GM19193 (cell line): ENCODE measurements around the gene KLHL29.

Source experiments
- POLR2A ChIP-seq: IDR thresholded peaks from 4 replicates; pipeline ENCODE4 v1.6.1; 2011; ENCODE audit not compliant: insufficient read depth, insufficient read length; ENCODE audit errors: extremely low read depth

Gene KLHL29

DNA sequence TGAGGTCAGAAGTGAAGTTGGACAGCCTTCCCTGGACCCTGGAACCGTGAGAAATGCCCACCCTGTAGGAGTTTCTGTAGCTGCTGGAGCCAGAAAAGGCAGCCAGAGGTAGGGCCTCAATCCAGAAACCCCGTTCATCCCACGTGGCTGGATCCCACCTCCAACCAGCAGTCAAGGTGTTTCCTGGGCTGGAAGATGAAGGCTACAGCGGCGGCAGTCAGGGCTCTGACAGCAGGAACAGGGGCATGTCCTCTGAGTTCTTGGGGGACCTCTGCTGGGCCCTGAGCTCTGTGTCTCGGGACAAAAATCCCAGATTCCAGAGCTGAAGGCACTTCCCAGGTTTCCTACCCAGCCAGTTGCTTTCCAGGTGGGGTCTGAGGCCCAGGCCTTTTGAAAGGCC lies 218.2 kb downstream of the KLHL29 start:
- no peak for TF ChIP-seq POLR2A

- no peak for TF ChIP-seq POLR2A
Observed at GRCh38 chr2:23603581-23603980, 218.6 kb downstream of the KLHL29 start.

DNA sequence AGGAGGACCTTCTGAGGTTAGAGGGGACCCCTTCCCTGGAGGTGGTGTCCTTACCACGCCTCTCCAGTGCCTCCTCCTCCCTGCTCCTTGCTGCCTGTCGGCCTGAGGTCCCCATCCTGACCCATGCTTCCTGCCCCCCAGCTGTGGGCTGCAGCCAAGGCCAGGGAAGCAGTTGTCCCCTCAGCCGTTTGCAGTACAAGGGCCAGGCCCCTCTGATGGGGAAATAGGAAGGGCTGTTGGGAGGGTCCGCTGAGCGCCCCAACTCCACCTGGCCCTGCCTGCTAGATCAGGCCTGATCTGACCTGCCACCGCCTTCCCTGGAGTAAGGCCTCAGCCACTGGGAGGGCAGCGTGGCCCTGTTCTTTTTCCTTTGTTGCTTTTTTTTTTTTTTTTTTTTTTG lies 219.8 kb downstream of the KLHL29 start:
- TF ChIP-seq POLR2A = no peak

DNA sequence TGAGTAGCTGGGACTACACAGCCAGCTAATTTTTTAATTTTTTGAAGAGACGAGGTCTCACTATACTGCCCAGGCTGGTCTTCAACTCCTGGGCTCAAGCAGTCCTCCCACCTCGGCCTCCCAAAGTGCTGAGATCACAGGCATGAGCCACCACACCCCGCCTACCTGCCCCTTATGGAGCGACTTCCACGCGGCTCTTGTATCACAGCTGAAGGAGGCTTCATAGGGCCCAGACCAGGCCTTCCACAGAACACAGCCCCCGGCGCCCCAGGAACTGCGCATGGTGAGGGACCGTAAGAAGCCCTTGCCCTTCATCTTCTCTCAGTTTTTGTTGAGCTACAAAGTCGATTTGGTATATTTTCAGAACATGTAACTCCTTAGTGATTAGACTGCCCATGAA lies 220.3 kb downstream of the KLHL29 start:
- no peak for TF ChIP-seq POLR2A

DNA sequence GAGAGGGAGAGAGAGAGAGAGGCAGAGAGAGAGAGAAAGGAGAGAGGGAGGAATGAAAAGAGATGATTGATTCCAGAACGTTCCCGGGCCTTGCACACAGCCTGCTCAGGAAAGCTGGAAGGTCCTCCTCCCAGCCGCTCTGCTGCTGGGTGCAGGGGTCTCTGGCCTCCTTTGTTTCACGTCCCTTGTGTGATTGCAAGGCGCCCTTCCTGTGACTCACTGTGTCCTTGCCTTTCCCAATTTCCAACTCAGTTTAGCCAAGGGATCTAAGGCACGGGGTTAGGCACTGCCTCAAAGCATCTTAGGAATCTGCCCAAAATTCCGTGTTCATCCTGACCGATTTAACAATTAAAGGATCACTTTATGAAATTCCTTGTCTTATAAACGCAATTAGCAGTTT lies 221.2 kb downstream of the KLHL29 start:
- TF ChIP-seq POLR2A = no peak

GRCh38 chr2:23606968-23607367 lies 222.0 kb downstream of the KLHL29 start:
- TF ChIP-seq POLR2A = no peak

GRCh38 chr2:23607925-23608324 lies 222.9 kb downstream of the KLHL29 start:
- no peak for TF ChIP-seq POLR2A

- no peak for TF ChIP-seq POLR2A
Observed at GRCh38 chr2:23609254-23609653, 224.3 kb downstream of the KLHL29 start.

GRCh38 chr2:23611839-23612238 lies 226.9 kb downstream of the KLHL29 start:
- TF ChIP-seq POLR2A = no peak

GRCh38 chr2:23614701-23615100 lies 229.7 kb downstream of the KLHL29 start:
- no peak for TF ChIP-seq POLR2A

DNA sequence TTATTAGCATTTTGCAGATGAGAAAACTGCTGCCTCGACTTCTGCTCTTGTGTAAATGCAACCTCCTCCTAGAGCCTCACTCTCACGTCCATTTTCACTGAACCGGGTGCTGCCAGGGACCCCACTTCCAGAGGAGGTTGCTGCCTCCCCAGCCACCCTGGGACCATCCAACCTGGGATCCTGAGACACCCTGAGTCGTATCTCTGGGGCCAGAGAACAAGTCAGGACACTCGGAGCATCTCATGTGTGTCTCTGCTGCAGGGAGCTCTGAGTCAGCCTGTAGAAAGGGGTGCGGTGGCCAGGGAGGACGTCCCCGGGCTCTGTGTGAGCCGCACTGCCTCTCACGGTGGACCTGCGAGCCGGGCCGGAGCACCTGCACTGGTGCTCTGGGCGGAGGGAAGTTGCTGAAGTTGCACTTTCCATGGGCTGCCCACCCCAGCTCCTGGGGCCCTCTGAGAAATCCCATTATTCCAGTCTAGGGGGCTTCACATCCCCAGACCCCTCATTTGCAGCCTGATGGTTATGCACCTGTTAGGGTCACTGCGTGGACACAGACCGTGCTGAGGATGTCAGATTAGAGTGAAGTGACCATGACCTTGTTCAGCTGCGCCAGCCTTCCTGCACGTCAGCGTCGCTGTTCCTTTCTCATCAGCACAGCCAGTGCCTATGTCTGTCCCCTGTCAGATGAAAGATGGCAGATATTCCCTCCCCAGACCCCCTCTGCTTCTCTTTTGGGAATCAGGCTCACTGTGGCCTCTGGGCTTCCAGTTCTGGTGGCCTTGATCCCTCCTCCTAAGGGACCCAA lies 230.4 kb downstream of the KLHL29 start:
- TF ChIP-seq POLR2A = no peak

GRCh38 chr2:23616630-23617029 lies 231.7 kb downstream of the KLHL29 start:
- TF ChIP-seq POLR2A = no peak

DNA sequence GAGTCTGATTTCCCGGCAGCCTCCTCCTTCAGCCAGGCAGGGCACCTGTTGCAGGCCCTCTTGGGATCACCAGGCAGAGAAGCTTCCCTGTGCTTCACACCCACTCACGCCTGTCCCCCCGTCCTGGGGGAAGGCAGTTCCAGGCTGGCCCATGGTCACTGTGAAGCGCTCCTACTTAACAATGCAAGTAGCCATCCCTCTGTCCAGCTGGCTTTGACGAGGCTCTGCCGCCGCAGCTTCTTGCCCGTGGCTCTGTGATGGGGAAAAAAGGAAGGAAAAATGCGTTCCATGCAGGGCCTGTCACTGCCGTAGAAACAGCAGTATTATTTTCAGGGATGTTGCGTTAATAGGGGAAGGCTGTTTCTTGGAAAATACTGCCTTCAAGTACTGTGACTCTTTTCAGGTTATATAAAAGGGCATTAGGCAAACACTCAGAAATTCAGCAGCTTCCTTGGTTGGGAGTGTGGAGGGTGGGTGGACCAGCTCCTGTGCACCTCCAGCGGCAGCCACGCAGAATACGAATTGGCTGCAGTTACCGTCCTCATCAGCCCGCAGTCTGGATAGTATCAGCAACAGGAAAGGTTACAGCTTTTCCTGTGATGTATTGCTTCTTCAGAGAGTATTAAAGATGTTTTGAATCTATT lies 232.3 kb downstream of the KLHL29 start:
- no peak for TF ChIP-seq POLR2A

- no peak for TF ChIP-seq POLR2A
Observed at GRCh38 chr2:23617811-23618215, 232.8 kb downstream of the KLHL29 start.

- TF ChIP-seq POLR2A = no peak
Observed at GRCh38 chr2:23618265-23618664, 233.3 kb downstream of the KLHL29 start.

- TF ChIP-seq POLR2A = no peak
Observed at GRCh38 chr2:23618794-23619530, 234.0 kb downstream of the KLHL29 start.

DNA sequence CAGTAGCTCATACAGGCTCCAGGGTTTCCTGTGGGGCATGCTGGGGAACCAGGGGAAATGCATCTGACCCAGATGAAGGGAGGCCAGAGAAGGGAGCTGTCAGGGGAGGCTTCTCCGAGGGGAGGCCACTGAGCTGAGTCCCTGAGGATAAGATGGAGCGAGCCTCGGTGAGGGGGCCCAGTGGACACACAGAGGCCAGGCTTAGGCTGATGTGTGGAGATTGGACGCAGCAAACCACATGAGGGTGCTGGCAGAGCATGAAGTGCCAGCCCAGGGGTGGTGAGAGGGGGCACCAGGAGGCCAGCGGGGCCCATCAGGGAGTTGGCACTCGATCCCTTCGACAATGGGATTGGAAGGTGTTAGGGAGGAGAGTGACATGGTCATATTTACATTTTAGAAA lies 235.0 kb downstream of the KLHL29 start:
- no peak for TF ChIP-seq POLR2A

DNA sequence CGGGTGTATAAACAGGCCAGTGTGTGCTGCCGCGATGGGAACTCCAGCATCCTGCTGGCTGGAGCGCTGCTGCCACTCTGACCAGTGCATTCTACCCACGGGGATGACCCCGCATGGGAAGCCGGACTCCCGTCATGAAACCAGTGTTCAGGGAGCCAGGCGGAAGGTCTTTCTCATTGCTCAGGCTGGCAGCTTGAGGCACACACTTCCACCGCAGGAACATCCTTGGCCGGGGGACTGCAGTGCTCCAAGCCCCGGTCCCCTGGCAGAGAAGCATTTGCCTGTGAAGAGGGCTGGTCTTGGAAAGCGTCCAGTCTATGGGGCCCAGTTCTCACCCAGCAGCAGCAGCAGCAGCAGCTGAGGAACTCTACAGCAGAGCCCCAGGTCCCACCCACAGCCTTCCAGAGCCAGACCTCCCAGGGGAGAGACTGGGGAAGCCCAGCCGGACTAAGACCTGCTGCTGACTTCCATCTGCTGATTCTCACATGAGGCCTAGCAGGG lies 235.9 kb downstream of the KLHL29 start:
- TF ChIP-seq POLR2A = no peak
